MM.1S (cell line): ENCODE measurements around the gene SZT2.

Source experiments
- DNase-seq: peaks from one replicate; pipeline ENCODE4 v3.0.0-alpha.2; 2015
- H2AFZ ChIP-seq: fragments of 300-600 bp; sonication (generic); 2 replicates; pipeline ENCODE4 v1.6.0; 2016; ENCODE audit warnings: antibody characterized with exemption, low read length
- H3F3A ChIP-seq: fragments of 300-600 bp; sonication (generic); 2 replicates; pipeline ENCODE4 v1.6.1; 2016; ENCODE audit warnings: mild to moderate bottlenecking, antibody characterized with exemption, low read length, moderate library complexity, mixed read lengths; ENCODE audit not compliant: insufficient read depth
- H3K27ac ChIP-seq: fragments of 300-600 bp; sonication (generic); 2 replicates; pipeline ENCODE4 v1.5.1; 2016; ENCODE audit warnings: mild to moderate bottlenecking, low read length
- H3K27me3 ChIP-seq: fragments of 300-600 bp; sonication (generic); replicated peaks from 2 replicates; pipeline ENCODE4 v1.6.0; 2016; ENCODE audit warnings: low read length; ENCODE audit not compliant: insufficient read depth
- H3K36me3 ChIP-seq: fragments of 300-600 bp; sonication (generic); replicated peaks from 2 replicates; pipeline ENCODE4 v1.6.1; 2016; ENCODE audit warnings: mild to moderate bottlenecking, low read length, mixed read lengths; ENCODE audit not compliant: insufficient read depth
- H3K4me1 ChIP-seq: fragments of 300-600 bp; sonication (generic); 2 replicates; pipeline ENCODE4 v1.6.1; 2016; ENCODE audit warnings: low read length, mixed read lengths
- H3K4me2 ChIP-seq: fragments of 300-600 bp; sonication (generic); 2 replicates; pipeline ENCODE4 v1.6.0; 2016; ENCODE audit warnings: low read depth, low read length
- H3K4me3 ChIP-seq: fragments of 300-600 bp; sonication (generic); 2 replicates; pipeline ENCODE4 v1.5.1; 2016; ENCODE audit warnings: low read length, mixed read lengths
- H3K79me2 ChIP-seq: fragments of 300-600 bp; sonication (generic); 2 replicates; pipeline ENCODE4 v1.6.1; 2016; ENCODE audit warnings: mixed run types, low read length, mixed read lengths
- H3K9ac ChIP-seq: fragments of 300-600 bp; sonication (generic); 2 replicates; pipeline ENCODE4 v1.6.1; 2016; ENCODE audit warnings: low read length, mixed read lengths
- H3K9me2 ChIP-seq: fragments of 300-600 bp; sonication (generic); replicated peaks from 2 replicates; pipeline ENCODE4 v1.6.1; 2016; ENCODE audit warnings: mild to moderate bottlenecking, low read length, mixed read lengths; ENCODE audit not compliant: insufficient read depth
- H3K9me3 ChIP-seq: fragments of 300-600 bp; sonication (generic); replicated peaks from 2 replicates; pipeline ENCODE4 v1.6.1; 2016; ENCODE audit warnings: mild to moderate bottlenecking, low read length, mixed read lengths; ENCODE audit not compliant: insufficient read depth
- H4K20me1 ChIP-seq: fragments of 300-600 bp; sonication (generic); 2 replicates; pipeline ENCODE4 v1.6.1; 2016; ENCODE audit warnings: mild to moderate bottlenecking, low read length, moderate library complexity, mixed read lengths; ENCODE audit not compliant: insufficient read depth
- EZH2 ChIP-seq: fragments of 300-600 bp; sonication (generic); optimal IDR thresholded peaks from 2 replicates; pipeline ENCODE3; 2017; ENCODE audit warnings: low read depth, mild to moderate bottlenecking, antibody characterized with exemption, low read length, mixed read lengths
- EZH2phosphoT487 ChIP-seq: fragments of 300-600 bp; sonication (generic); IDR thresholded peaks from 2 replicates; pipeline ENCODE4 v1.6.1; 2018; ENCODE audit warnings: antibody characterized with exemption, low read length
- TF ChIP-seq, protein P1 (sequence below): fragments of 300-600 bp; sonication (generic); IDR thresholded peaks from 2 replicates; pipeline ENCODE4 v1.5.1; 2016; ENCODE audit warnings: antibody characterized with exemption, low read length, mixed read lengths

Gene SZT2

DNA sequence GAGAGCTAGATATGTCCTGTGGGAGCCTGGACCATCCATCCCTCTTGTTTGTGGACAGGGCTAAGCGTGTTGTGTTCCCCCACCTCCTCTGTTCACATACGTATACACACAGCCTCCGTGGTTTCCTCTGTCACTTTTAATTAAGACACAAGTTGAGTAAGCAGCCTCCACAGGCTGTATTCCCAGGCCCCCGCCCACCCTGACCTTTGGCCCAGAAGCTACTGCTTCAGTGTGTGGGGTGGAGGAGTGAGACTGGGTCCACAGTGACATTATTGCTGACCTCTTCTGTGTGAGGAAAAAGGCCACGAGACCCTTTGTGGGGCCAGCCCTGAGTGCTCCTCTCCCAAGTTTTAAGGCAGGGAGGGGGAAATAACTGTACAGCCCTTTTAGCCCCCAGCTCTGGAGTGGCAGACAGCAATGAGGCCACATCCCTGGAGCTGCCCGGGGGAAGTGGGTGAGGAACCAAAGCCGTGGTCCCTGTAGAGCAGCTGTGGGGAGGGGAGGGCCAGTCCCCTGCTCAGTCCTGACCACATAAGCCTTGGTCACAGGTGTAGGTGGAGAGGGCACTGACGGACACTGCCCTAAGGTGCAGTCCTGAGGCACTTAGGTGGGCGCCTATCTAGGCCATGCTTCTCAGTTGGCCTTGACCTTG is 26.3 kb upstream of the SZT2 start:
- no peak overlapping the region for H3K9ac ChIP-seq
- no peak for DNase-seq
- H3K79me2 ChIP-seq, result peaks cover 66% of the 10 kb centered on the region
- no peak overlapping the region for H3K4me3 ChIP-seq
- no peak overlapping the region for H3K4me2 ChIP-seq
- TF ChIP-seq, protein P1, sequence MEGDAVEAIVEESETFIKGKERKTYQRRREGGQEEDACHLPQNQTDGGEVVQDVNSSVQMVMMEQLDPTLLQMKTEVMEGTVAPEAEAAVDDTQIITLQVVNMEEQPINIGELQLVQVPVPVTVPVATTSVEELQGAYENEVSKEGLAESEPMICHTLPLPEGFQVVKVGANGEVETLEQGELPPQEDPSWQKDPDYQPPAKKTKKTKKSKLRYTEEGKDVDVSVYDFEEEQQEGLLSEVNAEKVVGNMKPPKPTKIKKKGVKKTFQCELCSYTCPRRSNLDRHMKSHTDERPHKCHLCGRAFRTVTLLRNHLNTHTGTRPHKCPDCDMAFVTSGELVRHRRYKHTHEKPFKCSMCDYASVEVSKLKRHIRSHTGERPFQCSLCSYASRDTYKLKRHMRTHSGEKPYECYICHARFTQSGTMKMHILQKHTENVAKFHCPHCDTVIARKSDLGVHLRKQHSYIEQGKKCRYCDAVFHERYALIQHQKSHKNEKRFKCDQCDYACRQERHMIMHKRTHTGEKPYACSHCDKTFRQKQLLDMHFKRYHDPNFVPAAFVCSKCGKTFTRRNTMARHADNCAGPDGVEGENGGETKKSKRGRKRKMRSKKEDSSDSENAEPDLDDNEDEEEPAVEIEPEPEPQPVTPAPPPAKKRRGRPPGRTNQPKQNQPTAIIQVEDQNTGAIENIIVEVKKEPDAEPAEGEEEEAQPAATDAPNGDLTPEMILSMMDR, result no peak
- TF ChIP-seq EZH2phosphoT487 (no peak), EZH2 (no peak)
- H3K9me3 ChIP-seq, result no peaks in the 10 kb centered on the region
- peaks cover 9% of the 10 kb centered on the region for H3K36me3 ChIP-seq
- H4K20me1 ChIP-seq, result no peaks in the 10 kb centered on the region
- no peak overlapping the region for H2AFZ ChIP-seq
- peaks cover 41% of the 10 kb centered on the region for H3F3A ChIP-seq
- H3K27me3 ChIP-seq, result no peaks in the 10 kb centered on the region
- no peak overlapping the region for H3K27ac ChIP-seq
- H3K9me2 ChIP-seq, result no peaks in the 10 kb centered on the region
- peaks cover 27% of the 10 kb centered on the region for H3K4me1 ChIP-seq

DNA sequence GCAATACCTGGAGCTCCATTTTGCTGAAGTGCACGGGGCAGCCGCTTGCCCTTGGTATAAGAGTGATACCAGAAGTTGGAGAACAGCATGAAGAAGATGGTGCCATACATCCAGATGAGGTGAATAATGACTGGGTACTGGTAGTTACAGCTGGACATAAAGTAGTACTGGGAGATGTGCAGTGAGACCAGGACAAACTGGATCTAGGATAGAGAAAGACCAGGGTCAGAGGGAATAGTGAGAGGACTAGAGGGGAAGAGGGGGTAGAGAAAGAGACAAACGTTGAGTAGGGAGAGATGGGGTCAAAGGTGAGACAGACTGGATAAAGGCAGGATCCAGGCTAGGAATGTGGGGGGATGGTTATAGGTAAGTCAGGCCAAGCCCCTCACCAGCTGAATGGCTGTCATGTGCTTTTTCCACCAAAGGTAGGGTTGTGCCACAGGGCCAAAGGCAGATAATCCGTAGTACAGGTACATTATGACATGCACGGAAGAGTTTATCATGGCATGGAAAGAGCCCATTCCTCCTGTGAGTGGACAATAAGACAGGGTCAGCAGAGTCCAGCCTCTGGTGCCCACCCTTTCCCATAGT is 25.7 kb upstream of the SZT2 start:
- TF ChIP-seq, protein P1, result no peak
- no peak for TF ChIP-seq EZH2phosphoT487
- no peak for TF ChIP-seq EZH2
- no peak overlapping the region for H2AFZ ChIP-seq
- no peaks in the 10 kb centered on the region for H4K20me1 ChIP-seq
- no peak overlapping the region for H3K4me2 ChIP-seq
- H3F3A ChIP-seq, result peaks cover 44% of the 10 kb centered on the region
- peaks cover 9% of the 10 kb centered on the region for H3K36me3 ChIP-seq
- peaks cover 31% of the 10 kb centered on the region for H3K4me1 ChIP-seq
- no peaks in the 10 kb centered on the region for H3K27me3 ChIP-seq
- DNase-seq, result no peak
- peaks cover 68% of the 10 kb centered on the region for H3K79me2 ChIP-seq
- no peak overlapping the region for H3K4me3 ChIP-seq
- H3K9ac ChIP-seq, result no peak overlapping the region
- no peak overlapping the region for H3K27ac ChIP-seq
- H3K9me3 ChIP-seq, result no peaks in the 10 kb centered on the region
- H3K9me2 ChIP-seq, result no peaks in the 10 kb centered on the region

DNA sequence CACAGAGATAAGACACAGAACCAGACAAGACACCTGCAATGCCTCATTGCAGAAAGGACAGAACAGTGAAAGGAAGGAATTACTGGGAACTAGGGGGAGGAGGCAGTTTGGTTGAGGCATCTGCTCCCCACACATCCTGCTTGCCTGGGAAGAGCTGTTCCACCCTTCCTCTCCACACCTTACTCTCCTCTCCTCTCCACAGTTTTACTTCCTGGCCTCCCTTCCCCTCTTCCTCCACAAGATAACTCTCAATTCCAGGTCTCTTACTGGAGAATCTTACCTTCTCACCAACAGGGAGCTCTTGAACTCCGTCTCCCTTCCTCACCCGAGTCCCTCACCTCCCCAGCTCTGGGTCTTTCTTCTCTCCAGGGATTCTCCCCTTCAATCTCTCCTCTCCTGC is 24.0 kb upstream of the SZT2 start:
- Histone ChIP-seq H3K79me2 (peaks cover 51% of the 10 kb centered on the region), H2AFZ (no peak overlapping the region), H3K27me3 (no peaks in the 10 kb centered on the region), H3K9me2 (no peaks in the 10 kb centered on the region), H3K4me2 (no peak overlapping the region), H3K9ac (no peak overlapping the region), H3K9me3 (no peaks in the 10 kb centered on the region), H3K4me3 (no peak overlapping the region), H3K27ac (no peak overlapping the region), H3K36me3 (peaks cover 9% of the 10 kb centered on the region), H3K4me1 (peaks cover 21% of the 10 kb centered on the region), H4K20me1 (no peaks in the 10 kb centered on the region), H3F3A (peaks cover 44% of the 10 kb centered on the region)
- TF ChIP-seq, protein P1, result no peak
- TF ChIP-seq EZH2, result no peak
- no peak for TF ChIP-seq EZH2phosphoT487
- no peak for DNase-seq
